Neutrophil (primary cell): Measurements from ENCODE around the gene LRCOL1.

Source experiments
- H3K27ac ChIP-seq: fragments of 200-600 bp; sonication (generic); 2 replicates; pipeline ENCODE4 v1.5.1; 2016; ENCODE audit warnings: mild to moderate bottlenecking, moderate library complexity
- H3K27me3 ChIP-seq: fragments of 200-600 bp; sonication (generic); 2 replicates; pipeline ENCODE4 v1.6.0; 2016; ENCODE audit warnings: mild to moderate bottlenecking
- H3K36me3 ChIP-seq: fragments of 200-600 bp; sonication (generic); 2 replicates; pipeline ENCODE4 v1.5.1; 2017
- H3K4me1 ChIP-seq, 2 experiments: fragments of 200-600 bp in 1 of 2; sonication (generic) in 1 of 2; 1 replicate in 1 of 2; 2 replicates in 1 of 2; pipeline versions ENCODE4 v1.5.1 to v1.6.1; 2013 to 2016; ENCODE audit warnings: low read depth in 1 of 2, low read length in 1 of 2, mild to moderate bottlenecking in 1 of 2, moderate library complexity in 1 of 2; ENCODE audit not compliant: control insufficient read depth in 1 of 2, insufficient read depth in 1 of 2
- H3K4me3 ChIP-seq, 2 experiments: fragments of 200-600 bp in 1 of 2; sonication (generic) in 1 of 2; 1 replicate in 1 of 2; 2 replicates in 1 of 2; pipeline ENCODE4 v1.5.1; 2013 to 2016; ENCODE audit warnings: low read depth in 1 of 2, low read length in 1 of 2, mild to moderate bottlenecking in 1 of 2, moderate library complexity in 1 of 2
- H3K9me3 ChIP-seq: fragments of 200-600 bp; sonication (generic); 2 replicates; pipeline ENCODE4 v1.5.1; 2016
- TF ChIP-seq, protein P1 (sequence below): fragments of 200-600 bp; sonication (generic); IDR thresholded peaks from 2 replicates; pipeline ENCODE4 v1.5.1; 2016; ENCODE audit warnings: antibody characterized with exemption

The LRCOL1 gene

DNA sequence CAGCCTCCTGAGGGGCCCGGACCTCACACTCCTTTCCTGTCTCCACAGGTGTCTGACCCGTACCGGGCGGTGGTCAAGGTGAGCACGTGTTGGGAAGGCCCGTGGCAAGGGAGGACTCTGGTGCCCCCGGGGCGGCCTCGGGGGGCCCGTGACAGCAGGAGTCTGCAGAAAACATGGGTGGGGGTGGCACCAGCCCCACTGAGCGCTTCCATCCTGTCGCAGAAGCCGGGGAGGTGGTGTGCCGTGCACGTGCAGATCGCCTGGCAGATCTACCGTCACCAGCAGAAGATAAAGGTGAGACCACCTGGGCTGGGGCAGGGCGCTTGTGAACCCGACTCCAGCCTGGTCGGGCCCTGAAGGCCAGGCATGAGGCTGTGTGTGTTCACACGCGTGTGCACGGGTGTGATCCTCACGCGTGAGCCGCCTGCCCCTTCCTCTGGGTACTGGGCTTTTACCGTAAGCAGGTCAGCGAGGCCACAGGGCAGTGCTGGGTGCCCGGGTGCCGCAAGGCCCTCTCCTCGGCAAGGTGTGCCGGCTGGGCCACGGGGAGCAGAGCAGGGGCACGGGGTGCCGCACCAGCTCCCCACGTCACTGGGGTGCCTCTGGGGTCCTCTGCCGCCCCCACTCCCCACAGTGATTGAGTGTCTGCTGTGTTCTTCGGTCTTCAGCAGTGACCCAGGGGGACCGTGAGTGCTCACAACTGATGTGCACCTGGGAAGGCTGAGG lies 35.9 kb downstream of the LRCOL1 start:
- H3K36me3 ChIP-seq, result peaks cover 93% of the 10 kb centered on the region
- H3K4me3 ChIP-seq, result no peak overlapping the region
- TF ChIP-seq, protein P1, sequence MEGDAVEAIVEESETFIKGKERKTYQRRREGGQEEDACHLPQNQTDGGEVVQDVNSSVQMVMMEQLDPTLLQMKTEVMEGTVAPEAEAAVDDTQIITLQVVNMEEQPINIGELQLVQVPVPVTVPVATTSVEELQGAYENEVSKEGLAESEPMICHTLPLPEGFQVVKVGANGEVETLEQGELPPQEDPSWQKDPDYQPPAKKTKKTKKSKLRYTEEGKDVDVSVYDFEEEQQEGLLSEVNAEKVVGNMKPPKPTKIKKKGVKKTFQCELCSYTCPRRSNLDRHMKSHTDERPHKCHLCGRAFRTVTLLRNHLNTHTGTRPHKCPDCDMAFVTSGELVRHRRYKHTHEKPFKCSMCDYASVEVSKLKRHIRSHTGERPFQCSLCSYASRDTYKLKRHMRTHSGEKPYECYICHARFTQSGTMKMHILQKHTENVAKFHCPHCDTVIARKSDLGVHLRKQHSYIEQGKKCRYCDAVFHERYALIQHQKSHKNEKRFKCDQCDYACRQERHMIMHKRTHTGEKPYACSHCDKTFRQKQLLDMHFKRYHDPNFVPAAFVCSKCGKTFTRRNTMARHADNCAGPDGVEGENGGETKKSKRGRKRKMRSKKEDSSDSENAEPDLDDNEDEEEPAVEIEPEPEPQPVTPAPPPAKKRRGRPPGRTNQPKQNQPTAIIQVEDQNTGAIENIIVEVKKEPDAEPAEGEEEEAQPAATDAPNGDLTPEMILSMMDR, result no peak
- no peaks in the 10 kb centered on the region for H3K9me3 ChIP-seq
- no peaks in the 10 kb centered on the region for H3K4me1 ChIP-seq
- H3K27ac ChIP-seq, result no peak overlapping the region
- no peaks in the 10 kb centered on the region for H3K27me3 ChIP-seq

DNA sequence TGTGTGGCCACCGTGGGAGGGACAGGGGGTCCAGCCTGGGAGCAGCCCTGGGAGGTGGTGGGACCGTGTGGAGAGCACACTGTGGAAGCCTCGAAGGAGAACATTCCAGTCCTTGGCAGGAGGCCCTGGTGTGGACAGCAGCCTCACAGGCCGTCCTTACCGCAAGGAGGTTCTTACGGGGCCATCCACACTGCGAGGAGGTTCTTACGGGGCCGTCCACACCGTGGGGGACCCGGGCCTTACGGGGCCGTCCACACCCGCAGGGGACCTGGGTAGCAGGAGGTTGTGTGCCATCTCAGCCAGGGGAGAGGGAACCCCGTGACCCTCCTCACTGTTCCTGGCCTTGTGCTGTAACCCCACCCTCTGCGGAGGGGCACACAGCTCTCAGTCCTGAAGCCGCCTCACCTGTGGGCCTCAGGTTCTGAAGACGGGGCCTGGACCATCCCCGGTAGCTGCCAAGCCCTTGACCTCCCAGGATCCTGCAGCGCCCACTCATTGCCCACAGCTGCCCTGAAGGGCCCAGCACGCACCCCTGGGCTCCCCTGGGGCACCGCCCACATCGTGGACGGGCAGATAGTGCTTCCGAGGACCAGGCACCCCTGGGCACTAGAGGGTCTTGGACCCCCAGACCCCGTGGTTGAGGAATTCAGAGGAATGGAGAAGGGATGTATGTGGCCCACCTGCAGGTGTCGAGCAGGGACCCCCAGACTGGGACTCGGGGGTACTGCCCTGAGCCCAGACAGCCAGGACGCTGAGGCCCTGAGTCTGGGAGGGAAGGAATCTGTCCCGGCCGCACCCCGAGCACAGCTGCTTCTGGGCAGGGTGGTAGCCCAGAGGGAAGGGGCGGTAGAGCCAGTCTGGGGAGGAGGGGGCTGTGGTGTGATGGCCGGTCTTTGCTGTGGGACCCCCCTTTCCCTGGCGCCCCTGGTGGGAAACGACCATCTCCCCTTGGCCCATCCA lies 37.3 kb downstream of the LRCOL1 start:
- Histone ChIP-seq H3K27ac (no peak overlapping the region), H3K36me3 (peaks cover 80% of the 10 kb centered on the region), H3K27me3 (no peaks in the 10 kb centered on the region), H3K4me3 (no peak overlapping the region), H3K4me1 (no peaks in the 10 kb centered on the region), H3K9me3 (no peaks in the 10 kb centered on the region)
- TF ChIP-seq, protein P1, result no peak

DNA sequence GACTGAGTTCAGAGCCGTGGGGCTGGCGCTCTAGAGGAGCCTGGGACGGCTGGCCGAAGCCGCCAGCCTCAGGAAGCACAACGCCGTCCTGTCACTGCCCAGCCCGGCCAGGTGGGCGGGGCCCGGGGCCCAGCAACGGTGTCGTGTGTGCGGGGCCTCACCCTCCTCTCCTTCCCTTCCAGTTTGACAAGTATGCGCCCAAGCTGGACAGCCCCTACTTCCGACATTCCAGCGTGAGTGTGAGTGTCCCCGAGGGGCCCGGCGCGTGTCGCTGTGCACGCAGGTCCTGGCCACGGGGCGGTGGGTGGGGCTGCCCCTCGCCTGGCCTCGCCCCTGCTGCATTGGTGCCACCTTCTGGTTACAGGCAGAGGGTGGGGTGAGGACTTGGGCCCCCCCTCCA lies 38.3 kb downstream of the LRCOL1 start:
- Histone ChIP-seq H3K4me3 (no peak overlapping the region), H3K4me1 (no peaks in the 10 kb centered on the region), H3K36me3 (peaks cover 70% of the 10 kb centered on the region), H3K9me3 (no peaks in the 10 kb centered on the region), H3K27ac (no peak overlapping the region), H3K27me3 (no peaks in the 10 kb centered on the region)
- TF ChIP-seq, protein P1, result no peak

DNA sequence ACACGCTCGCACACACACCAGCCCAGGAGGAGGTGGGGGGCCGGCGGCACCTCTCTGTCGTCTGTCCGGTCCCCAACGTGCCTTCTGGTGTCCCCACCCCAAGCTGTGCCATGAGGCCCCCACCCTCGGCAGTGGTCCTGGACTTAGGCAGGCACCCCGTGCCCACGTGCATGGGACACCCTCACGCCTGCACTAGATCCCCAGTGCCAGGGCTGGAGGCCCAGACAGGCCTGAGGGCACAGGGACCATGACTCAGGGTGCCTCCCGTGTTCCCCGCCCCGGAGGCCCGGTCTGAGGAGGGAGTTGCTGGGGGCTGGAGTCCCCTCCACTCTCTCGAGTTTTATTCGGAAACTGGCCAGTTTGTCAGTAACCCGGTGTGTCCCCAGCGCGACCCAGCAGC lies 38.8 kb downstream of the LRCOL1 start:
- no peak overlapping the region for H3K4me3 ChIP-seq
- no peak overlapping the region for H3K27ac ChIP-seq
- peaks cover 65% of the 10 kb centered on the region for H3K36me3 ChIP-seq
- H3K4me1 ChIP-seq, result no peaks in the 10 kb centered on the region
- H3K9me3 ChIP-seq, result no peaks in the 10 kb centered on the region
- no peaks in the 10 kb centered on the region for H3K27me3 ChIP-seq
- TF ChIP-seq, protein P1, result no peak

DNA sequence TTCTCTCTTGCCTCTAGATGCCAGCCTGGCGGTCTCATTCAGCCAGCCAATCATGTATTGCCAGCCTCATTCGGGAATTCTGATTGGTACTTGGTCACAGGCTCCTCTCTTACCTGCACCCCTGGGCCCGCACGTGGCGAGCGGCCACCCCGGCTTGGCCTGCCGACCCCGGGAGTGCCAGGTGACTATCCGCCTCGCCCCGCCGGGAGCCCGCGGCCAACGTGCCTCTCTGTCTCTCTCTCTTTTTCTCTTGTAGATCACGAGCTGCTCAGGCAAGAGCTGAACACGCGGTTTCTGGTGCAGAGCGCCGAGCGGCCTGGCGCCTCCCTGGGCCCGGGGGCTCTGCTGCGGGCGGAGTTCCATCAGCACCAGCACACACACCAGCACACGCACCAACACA lies 39.3 kb downstream of the LRCOL1 start:
- Histone ChIP-seq H3K9me3 (no peaks in the 10 kb centered on the region), H3K4me1 (no peaks in the 10 kb centered on the region), H3K27ac (no peak overlapping the region), H3K4me3 (no peak overlapping the region), H3K36me3 (peaks cover 60% of the 10 kb centered on the region), H3K27me3 (no peaks in the 10 kb centered on the region)
- TF ChIP-seq, protein P1, result no peak
